RWPE2 (cell line): Measurements from ENCODE around the gene TEX2.
"Not testable (repeated sequence)": the region's sequence is repeated elsewhere in the genome, so short reads cannot be mapped to it uniquely, and the experiment has no call there.

Experiments
- ATAC-seq: fragments of 200-7000 bp; cut with Tn5 transposase; 3 replicates; pipeline ENCODE4 v1.9.1; 2021; ENCODE audit warnings: low read depth
- DNase-seq: peaks from one replicate; pipeline ENCODE4 v3.0.0-alpha.2; 2020; ENCODE audit warnings: low spot score
- H3K27ac ChIP-seq: fragments of 450-650 bp; 2 replicates; pipeline ENCODE4 v1.5.1; 2017; ENCODE audit warnings: mild to moderate bottlenecking; ENCODE audit not compliant: poor library complexity, severe bottlenecking
- H3K27me3 ChIP-seq: fragments of 250-450 bp; sonication (Bioruptor Pico); 2 replicates; pipeline ENCODE4 v1.5.1; 2021; ENCODE audit warnings: mild to moderate bottlenecking, moderate library complexity; ENCODE audit not compliant: insufficient read depth, poor library complexity, severe bottlenecking
- H3K36me3 ChIP-seq: fragments of 250-450 bp; sonication (Bioruptor Pico); 2 replicates; pipeline ENCODE4 v1.5.1; 2020; ENCODE audit warnings: low read depth, mild to moderate bottlenecking, moderate library complexity
- H3K4me1 ChIP-seq: fragments of 250-450 bp; sonication (Bioruptor Pico); 2 replicates; pipeline ENCODE4 v1.5.1; 2021; ENCODE audit warnings: mild to moderate bottlenecking, moderate library complexity; ENCODE audit not compliant: insufficient read depth, poor library complexity, severe bottlenecking
- H3K4me3 ChIP-seq: fragments of 250-450 bp; sonication (Bioruptor Pico); 2 replicates; pipeline ENCODE4 v1.5.1; 2021; ENCODE audit warnings: mild to moderate bottlenecking, moderate library complexity; ENCODE audit not compliant: severe bottlenecking
- H3K9me3 ChIP-seq: fragments of 250-450 bp; sonication (Bioruptor Pico); 2 replicates; pipeline ENCODE4 v1.5.1; 2021; ENCODE audit warnings: mild to moderate bottlenecking, moderate library complexity; ENCODE audit not compliant: severe bottlenecking
- TF ChIP-seq, protein P1 (sequence below): fragments of 450-650 bp; IDR thresholded peaks from one replicate; pipeline ENCODE4 v1.5.1; 2017; ENCODE audit warnings: mild to moderate bottlenecking, moderate library complexity; ENCODE audit not compliant: poor library complexity, severe bottlenecking

Gene TEX2

DNA sequence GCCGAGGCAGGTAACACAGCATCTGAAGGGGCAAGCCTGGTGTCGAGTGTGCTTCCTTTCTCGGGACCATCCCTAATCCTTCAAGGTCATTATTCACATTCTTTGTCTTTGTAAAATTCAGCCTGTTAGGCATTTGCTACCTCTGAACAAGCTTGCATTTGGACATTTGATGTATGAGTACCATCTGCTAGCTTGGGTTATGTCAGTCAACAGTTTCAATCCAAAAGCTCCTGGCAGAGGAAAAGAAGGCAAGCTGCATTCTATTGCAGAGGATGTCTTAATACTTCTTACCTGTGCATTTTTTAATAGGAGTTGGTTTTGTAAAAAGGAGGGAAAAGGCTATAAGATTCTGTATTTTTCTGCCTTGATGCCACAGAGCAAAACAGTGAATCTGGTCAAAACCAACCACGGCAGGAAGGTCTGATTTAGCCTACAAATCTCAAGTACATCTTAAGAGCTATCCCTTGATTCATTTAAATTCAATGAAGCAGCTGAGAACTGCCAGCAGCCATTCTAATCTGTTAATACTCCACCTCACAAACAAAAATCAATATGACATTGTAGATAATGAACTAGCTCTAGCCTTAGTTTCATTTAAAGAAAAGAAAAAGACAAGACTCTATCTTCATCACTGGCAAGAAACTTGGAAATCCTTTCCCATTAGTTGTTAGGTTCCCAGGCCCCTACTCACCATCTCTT, 39.0 kb downstream of the TEX2 start:
- Histone ChIP-seq H3K27ac (no peak overlapping the region), H3K36me3 (no peaks in the 10 kb centered on the region), H3K9me3 (no peaks in the 10 kb centered on the region), H3K4me1 (no peaks in the 10 kb centered on the region), H3K27me3 (no peaks in the 10 kb centered on the region), H3K4me3 (no peak overlapping the region)
- TF ChIP-seq, protein P1, sequence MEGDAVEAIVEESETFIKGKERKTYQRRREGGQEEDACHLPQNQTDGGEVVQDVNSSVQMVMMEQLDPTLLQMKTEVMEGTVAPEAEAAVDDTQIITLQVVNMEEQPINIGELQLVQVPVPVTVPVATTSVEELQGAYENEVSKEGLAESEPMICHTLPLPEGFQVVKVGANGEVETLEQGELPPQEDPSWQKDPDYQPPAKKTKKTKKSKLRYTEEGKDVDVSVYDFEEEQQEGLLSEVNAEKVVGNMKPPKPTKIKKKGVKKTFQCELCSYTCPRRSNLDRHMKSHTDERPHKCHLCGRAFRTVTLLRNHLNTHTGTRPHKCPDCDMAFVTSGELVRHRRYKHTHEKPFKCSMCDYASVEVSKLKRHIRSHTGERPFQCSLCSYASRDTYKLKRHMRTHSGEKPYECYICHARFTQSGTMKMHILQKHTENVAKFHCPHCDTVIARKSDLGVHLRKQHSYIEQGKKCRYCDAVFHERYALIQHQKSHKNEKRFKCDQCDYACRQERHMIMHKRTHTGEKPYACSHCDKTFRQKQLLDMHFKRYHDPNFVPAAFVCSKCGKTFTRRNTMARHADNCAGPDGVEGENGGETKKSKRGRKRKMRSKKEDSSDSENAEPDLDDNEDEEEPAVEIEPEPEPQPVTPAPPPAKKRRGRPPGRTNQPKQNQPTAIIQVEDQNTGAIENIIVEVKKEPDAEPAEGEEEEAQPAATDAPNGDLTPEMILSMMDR, result no peak
- ATAC-seq (no peak), DNase-seq (no peak)

DNA sequence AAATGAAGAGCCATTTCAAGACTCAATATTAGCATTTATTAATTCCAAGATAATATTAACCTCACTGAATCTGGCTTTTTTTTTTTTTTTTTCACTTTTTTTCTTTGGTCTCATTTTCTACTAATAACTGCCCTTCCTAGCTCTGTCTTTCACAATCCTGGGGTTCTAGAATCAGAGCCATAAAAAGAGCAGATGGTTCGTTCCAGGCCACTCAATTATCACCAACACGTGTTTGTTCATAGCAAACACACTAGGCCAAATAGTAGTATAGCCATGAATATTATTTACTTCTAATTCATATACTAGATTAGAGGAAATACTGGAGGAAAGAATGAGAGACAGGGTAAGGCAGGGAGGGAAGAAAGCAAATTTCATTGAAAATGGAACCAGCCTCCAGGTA, 39.8 kb downstream of the TEX2 start:
- Histone ChIP-seq H3K27me3 (no peaks in the 10 kb centered on the region), H3K9me3 (no peaks in the 10 kb centered on the region), H3K4me1 (no peaks in the 10 kb centered on the region), H3K27ac (no peak overlapping the region), H3K4me3 (no peak overlapping the region), H3K36me3 (no peaks in the 10 kb centered on the region)
- TF ChIP-seq, protein P1, result no peak
- no peak for ATAC-seq
- no peak for DNase-seq

DNA sequence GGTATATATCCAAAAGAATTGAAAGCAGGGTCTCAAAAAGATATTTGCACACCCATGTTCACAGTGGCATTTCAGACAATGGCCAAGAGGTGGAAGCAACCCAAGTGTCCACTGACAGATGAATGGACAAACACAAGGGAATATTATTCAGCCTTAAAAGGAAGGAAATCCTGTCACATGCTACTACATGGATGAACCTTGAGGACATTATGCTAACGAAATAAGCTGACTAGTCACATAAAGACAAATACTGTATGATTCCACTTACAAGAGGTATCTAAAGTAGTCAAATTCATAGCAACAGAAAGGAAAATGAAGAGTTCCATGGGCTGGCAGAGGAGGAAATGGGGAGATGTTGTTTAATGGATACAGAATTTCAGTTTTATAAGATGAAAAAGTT, 41.4 kb downstream of the TEX2 start:
- TF ChIP-seq, protein P1, result no peak
- H3K4me1 ChIP-seq, result peaks cover 4% of the 10 kb centered on the region
- no peaks in the 10 kb centered on the region for H3K36me3 ChIP-seq
- H3K9me3 ChIP-seq, result no peaks in the 10 kb centered on the region
- H3K27me3 ChIP-seq, result no peaks in the 10 kb centered on the region
- no peak overlapping the region for H3K27ac ChIP-seq
- H3K4me3 ChIP-seq, result no peak overlapping the region
- ATAC-seq, result no peak
- no peak for DNase-seq

DNA sequence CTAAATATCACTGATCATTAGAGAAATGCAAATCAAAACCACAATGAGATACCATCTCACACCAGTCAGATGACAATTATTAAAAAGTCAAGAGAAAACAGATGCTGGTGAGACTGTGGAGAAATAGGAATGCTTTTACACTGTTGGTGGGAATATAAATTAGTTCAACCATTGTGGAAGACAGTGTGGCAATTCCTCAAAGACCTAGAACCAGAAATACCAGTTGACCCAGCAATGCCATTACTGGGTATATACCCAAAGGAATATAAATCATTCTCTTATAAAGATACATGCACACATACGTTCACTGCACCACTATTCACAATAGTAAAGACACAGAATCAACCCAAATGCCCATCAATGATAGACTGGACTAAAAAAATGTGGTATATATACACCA, 42.5 kb downstream of the TEX2 start:
- H3K4me3 ChIP-seq, DNase-seq, H3K9me3 ChIP-seq, H3K27ac ChIP-seq, ATAC-seq, H3K36me3 ChIP-seq, H3K27me3 ChIP-seq: not testable (repeated sequence)
- H3K4me1 ChIP-seq, result peaks cover 15% of the 10 kb centered on the region

DNA sequence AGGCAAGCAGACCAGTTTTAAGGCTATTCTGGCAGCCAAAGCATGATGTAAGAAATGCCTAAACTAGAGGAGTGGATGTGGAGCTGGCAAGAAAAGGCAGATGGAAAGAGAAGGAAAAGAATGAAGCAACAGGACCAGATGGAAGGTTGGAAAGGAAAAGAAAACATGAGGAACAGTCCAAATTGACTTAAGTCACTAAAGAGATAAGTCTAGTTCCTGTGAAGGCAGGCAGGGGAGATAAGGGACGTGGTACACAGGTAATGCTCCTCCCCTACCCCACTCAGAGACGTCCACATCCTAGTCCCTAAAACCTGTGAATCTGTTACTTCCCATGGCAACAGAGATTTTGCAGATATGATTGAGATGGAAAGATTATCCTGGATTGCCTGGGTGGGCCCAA, 43.5 kb downstream of the TEX2 start:
- no peak overlapping the region for H3K27ac ChIP-seq
- TF ChIP-seq, protein P1, result no peak

More for the DNA sequence above, 43.5 kb downstream of the TEX2 start:
- Histone ChIP-seq H3K4me3 (no peak overlapping the region), H3K36me3 (no peaks in the 10 kb centered on the region), H3K9me3 (no peaks in the 10 kb centered on the region), H3K4me1 (peaks cover 21% of the 10 kb centered on the region), H3K27me3 (no peaks in the 10 kb centered on the region)
- ATAC-seq (no peak), DNase-seq (no peak)
